Lower leg skin (tissue), 3 donors: Measurements from ENCODE around the gene OLFML2B.

Experiments used
- CTCF ChIP-seq, 3 donors: fragments of 450-650 bp; IDR thresholded peaks; one replicate each; pipeline ENCODE4 v1.5.1; 2016; ENCODE audit warnings: antibody characterized with exemption in 3 of 3, mild to moderate bottlenecking in 3 of 3, moderate library complexity in 2 of 3
- POLR2A ChIP-seq, 2 donors: fragments of 450-650 bp; IDR thresholded peaks; one replicate each; pipeline ENCODE4 v1.6.1; 2016 to 2017; ENCODE audit warnings: antibody characterized with exemption in 2 of 2, mild to moderate bottlenecking in 1 of 2, moderate library complexity in 1 of 2

- TF ChIP-seq CTCF (IDR thresholded peaks at IDR 0.05), result no peak
- TF ChIP-seq POLR2A (IDR thresholded peaks at IDR 0.05), result no peak
Observed at GRCh38 chr1:162026881-162027280, 3.2 kb upstream of the OLFML2B start.
